GM18505 (cell line): ENCODE results near the gene TGM1.
"Not testable (repeated sequence)": the region's sequence is repeated elsewhere in the genome, so short reads cannot be mapped to it uniquely, and the experiment has no call there.

Experiments used
- ATAC-seq: cut with Tn5 transposase; IDR thresholded peaks from one replicate; pipeline ENCODE4 v1.9.1; 2021; ENCODE audit not compliant: unreplicated experiment
- POLR2A ChIP-seq: IDR thresholded peaks from 4 replicates; pipeline ENCODE4 v1.6.1; 2011; ENCODE audit warnings: borderline replicate concordance; ENCODE audit not compliant: insufficient read depth, insufficient read length; ENCODE audit errors: extremely low read depth

TGM1 gene

DNA sequence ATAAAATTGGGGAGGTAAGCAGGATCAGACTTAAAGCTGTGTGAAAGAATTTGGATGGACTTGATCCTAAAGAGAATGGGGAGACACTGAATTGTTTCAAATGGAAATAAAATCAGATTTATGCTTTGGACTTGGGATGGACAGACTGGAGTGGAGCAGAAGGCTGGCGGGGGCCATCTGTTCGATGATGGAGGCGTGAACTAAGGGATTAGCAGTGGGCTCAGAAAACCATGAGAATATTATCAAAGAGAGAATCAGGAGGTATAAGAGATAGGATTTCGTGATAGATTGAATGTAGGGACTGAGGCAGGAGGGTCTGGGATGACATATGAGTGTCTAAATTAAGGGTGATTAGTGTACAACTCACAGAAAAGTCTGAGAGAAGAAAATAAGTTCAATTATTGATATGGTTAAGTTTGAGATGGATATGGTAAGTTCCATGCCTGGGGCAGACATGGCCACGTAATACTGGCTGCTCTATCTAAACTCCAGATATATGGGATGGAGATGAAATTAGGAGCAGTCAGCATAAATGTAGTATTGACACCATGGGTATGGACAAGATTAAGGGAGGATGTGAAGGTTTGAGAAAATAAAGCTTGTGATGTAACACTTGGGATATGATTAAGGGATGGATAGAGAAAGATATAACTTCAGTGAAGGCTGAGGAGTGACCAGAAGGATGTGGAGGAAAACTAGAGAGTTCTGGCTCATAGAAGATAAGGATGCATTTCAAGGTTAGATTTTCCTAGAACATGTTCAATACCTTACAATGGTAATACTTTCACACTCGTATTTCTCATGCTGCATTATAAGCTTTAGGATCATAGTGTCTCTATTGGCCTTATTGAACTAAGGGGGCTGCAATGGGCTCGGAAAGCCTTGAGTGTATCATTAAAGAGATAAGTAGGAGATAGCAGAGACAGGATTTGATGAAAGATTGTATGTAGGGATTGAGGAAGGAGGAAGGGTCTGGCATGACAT is 58.5 kb downstream of the TGM1 start:
- TF ChIP-seq POLR2A: no peak
- ATAC-seq: no peak

DNA sequence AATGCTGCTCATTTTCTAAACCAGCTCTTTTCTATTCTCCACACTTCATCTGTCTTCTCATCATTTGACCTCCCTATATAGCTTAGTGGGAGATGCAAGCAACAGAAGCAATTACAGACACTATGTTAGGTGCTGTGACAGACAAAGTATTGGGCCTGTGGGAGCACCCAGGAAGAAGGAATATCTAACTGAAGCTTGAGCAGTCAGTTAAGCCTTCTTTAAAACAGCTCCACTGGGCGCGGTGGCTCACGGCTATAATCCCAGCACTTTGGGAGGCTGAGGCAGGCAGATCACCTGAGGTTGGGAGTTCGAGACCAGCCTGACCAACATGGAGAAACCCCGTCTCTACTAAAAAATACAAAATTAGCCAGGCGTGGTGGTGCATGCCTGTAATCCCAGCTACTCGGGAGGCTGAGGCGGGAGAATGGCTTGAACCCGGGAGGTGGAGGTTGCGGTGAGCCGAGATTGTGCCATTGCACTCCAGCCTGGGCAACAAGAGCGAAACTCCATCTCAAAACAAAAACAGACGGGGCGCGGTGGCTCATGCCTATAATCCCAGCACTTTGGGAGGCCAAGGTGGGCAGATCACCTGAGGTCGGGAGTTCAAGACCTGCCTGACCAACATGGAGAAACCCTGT is 59.6 kb downstream of the TGM1 start:
- not testable (repeated sequence) for ATAC-seq

GRCh38 chr14:24202538-24202937 is 60.4 kb downstream of the TGM1 start:
- not testable (repeated sequence) for ATAC-seq
